ENCODE results near the gene NRXN3. TPM values are rescaled to one million over a fixed set of nuclear protein-coding genes. Genes with fewer than 3 reads are reported as not detected.

NRXN3 gene
- total RNA-seq, 3 donors from 2014 or later: 2.1 to 27.3 (median 2.6) TPM

DNA sequence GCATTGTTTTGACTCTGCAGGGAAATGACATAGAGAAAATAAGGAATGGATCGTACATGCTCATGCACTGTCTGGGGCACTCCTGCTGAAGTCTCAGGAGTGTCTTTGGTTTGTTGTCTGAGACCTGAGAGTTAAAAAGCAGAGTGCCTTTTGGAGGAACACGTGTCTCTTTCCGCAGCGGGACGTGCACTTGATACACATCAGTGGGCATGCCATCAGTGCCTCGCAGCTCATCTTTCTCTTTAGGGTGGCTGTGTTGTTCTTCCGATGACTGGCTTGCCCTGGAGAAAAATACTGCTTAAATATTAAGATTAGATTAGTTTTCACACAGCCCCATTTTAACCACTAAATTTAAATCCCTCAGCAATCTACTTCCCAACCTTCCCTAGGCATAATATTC, 1205.2 kb downstream of the NRXN3 start:
- Histone ChIP-seq H3K36me3 (ENCODE audit: low read depth) (no peaks in the 10 kb centered on the region), H3K9me3 (no peaks in the 10 kb centered on the region), H3K4me1 (ENCODE audit: low read depth) (no peaks in the 10 kb centered on the region), H3K4me3 (no peak overlapping the region)
- TF ChIP-seq, protein P1, sequence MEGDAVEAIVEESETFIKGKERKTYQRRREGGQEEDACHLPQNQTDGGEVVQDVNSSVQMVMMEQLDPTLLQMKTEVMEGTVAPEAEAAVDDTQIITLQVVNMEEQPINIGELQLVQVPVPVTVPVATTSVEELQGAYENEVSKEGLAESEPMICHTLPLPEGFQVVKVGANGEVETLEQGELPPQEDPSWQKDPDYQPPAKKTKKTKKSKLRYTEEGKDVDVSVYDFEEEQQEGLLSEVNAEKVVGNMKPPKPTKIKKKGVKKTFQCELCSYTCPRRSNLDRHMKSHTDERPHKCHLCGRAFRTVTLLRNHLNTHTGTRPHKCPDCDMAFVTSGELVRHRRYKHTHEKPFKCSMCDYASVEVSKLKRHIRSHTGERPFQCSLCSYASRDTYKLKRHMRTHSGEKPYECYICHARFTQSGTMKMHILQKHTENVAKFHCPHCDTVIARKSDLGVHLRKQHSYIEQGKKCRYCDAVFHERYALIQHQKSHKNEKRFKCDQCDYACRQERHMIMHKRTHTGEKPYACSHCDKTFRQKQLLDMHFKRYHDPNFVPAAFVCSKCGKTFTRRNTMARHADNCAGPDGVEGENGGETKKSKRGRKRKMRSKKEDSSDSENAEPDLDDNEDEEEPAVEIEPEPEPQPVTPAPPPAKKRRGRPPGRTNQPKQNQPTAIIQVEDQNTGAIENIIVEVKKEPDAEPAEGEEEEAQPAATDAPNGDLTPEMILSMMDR (IDR thresholded peaks at IDR 0.05): no peak
- ATAC-seq (no peak), DNase-seq (no peak)
- intact Hi-C loops (cut with DNase I, micrococcal nuclease): no loop called here

DNA sequence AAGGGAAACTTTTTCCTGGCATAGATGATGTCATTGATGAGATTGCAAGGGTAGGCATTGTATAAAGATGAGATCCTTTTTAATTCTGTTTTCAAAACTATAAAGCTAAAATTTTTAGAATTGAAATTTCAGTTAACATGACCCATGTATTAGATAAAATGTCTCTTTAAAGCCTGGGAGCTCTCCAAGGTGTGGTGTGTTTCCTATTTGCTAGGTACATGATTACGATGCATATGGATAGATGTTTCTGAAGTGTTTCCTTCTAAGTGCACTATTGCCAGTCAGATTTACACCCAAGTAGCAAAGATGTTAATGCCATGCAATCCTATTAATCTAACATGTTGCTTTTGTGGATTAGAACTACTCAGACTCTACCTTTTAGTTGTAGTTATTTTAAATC, 1206.4 kb downstream of the NRXN3 start:
- intact Hi-C loops (cut with DNase I, micrococcal nuclease): no loop called here
- no peak for DNase-seq
- Histone ChIP-seq H3K36me3 (ENCODE audit: low read depth) (no peaks in the 10 kb centered on the region), H3K9me3 (no peaks in the 10 kb centered on the region), H3K4me3 (no peak overlapping the region), H3K4me1 (ENCODE audit: low read depth) (no peaks in the 10 kb centered on the region)
- ATAC-seq: no peak
- TF ChIP-seq, protein P1 (IDR thresholded peaks at IDR 0.05): no peak

DNA sequence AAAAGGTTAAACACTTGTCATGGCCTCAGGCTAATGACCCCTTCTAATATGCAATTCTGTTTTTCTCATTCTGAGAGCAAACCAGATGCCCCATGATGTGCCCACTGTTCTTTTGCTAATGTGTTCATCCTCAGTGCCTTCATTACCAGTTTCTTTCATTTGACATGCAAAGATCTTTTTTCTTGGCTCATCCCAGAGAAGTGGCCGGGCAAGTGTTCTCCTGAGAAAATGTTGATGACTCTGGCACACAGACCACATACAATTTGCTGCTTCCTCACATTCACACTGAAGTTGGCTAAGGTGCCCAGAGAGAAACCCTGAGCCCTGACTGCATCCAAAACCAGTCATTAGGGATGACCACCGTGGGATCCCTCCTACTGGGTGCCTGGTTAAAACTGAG, 1207.8 kb downstream of the NRXN3 start:
- intact Hi-C loops (cut with DNase I, micrococcal nuclease): no loop called here
- Histone ChIP-seq H3K9me3 (no peaks in the 10 kb centered on the region), H3K4me3 (no peak overlapping the region), H3K4me1 (ENCODE audit: low read depth) (no peaks in the 10 kb centered on the region), H3K36me3 (ENCODE audit: low read depth) (no peaks in the 10 kb centered on the region)
- ATAC-seq (no peak), DNase-seq (no peak)
- TF ChIP-seq, protein P1 (IDR thresholded peaks at IDR 0.05): no peak

DNA sequence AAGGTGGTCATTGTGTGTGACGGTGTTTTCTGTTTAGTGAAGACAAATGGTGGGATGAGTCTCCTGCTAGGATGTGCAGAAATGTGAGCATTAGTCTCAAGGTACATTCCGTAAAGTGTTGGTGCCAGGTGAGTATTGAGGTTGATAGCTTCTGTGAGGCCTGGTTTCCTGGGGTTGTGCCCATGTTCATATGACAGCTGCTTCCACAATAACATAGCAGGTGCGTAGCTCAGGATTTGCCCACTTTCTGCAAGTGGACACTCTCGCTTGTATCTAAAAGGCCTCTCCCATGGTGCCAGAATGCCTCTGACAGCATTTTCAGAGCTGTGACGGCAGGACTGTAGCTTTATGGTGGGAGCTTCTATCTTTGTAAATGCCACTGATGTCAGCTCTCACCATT, 1209.1 kb downstream of the NRXN3 start:
- no peak overlapping the region for H3K4me3 ChIP-seq
- H3K36me3 ChIP-seq (ENCODE audit: low read depth): no peaks in the 10 kb centered on the region
- intact Hi-C loops (cut with DNase I, micrococcal nuclease): no loop called here
- H3K9me3 ChIP-seq: no peaks in the 10 kb centered on the region
- no peaks in the 10 kb centered on the region for H3K4me1 ChIP-seq (ENCODE audit: low read depth)
- ATAC-seq (no peak), DNase-seq (no peak)
- TF ChIP-seq, protein P1 (IDR thresholded peaks at IDR 0.05): no peak

DNA sequence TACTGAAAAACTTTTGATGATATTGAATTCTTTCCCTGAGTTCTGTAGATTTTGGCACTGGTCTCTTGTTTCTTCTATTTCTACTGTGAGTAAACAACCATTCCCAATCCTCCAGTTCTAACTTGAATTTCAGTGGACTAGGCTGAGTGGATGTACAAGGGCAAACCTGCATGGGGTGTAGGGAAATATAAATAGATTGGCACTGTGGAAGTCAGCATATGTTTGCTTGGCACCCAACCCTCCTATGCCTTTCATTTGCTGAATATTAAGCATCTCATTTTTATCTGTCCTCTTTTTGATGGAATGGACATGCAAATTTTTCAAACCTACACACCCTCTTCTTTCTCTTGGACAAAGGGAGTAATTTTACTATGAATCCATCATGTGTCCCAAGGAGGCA, 1212.9 kb downstream of the NRXN3 start:
- TF ChIP-seq, protein P1 (IDR thresholded peaks at IDR 0.05): no peak
- intact Hi-C loops (cut with DNase I, micrococcal nuclease): no loop called here

DNA sequence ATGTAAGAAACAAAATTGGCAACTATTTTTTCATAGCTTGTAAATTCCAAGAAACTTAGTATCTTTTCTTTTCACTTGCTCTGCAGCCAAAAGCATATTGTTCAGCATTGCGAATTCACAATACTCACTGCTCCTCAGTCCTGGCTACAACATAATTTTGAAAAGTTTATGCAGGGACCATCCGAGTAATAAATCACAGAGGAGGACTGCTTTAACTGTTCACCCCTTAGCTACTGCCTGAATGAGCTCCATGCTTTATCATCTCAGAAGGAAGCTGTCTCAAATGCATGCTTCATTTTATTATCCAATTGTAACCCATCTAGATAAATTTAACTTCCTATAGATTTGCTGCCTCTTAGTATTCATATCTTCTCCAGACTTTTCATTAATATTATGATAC, 1213.3 kb downstream of the NRXN3 start:
- no peaks in the 10 kb centered on the region for H3K9me3 ChIP-seq
- H3K4me3 ChIP-seq: no peak overlapping the region
- no peaks in the 10 kb centered on the region for H3K36me3 ChIP-seq (ENCODE audit: low read depth)
- H3K4me1 ChIP-seq (ENCODE audit: low read depth): no peaks in the 10 kb centered on the region
- intact Hi-C loops (cut with DNase I, micrococcal nuclease): no loop called here
- ATAC-seq (no peak), DNase-seq (no peak)
- TF ChIP-seq, protein P1 (IDR thresholded peaks at IDR 0.05): no peak

More for the DNA sequence above, 1212.9 kb downstream of the NRXN3 start:
- no peaks in the 10 kb centered on the region for H3K9me3 ChIP-seq
- ATAC-seq: no peak
- no peaks in the 10 kb centered on the region for H3K4me1 ChIP-seq (ENCODE audit: low read depth)
- no peaks in the 10 kb centered on the region for H3K36me3 ChIP-seq (ENCODE audit: low read depth)
- no peak for DNase-seq
- H3K4me3 ChIP-seq: no peak overlapping the region
